Measurements from ENCODE around the gene FIP1L1. TPM values are rescaled to one million over a fixed set of nuclear protein-coding genes. Genes with fewer than 3 reads are reported as not detected.

Gene FIP1L1
- total and polyA plus RNA-seq, 4 donors: 22.1 to 82.8 (median 32.0) TPM

- no peaks in the 10 kb centered on the region for H3K9me3 ChIP-seq (ENCODE audit: control insufficient read depth in 4 of 4, insufficient read depth in 3 of 4, low read length in 3 of 4)
- H3K4me3 ChIP-seq: no peak overlapping the region
- no peaks in the 10 kb centered on the region for H3K36me3 ChIP-seq (ENCODE audit: control insufficient read depth in 4 of 4, insufficient read depth in 4 of 4, low read length in 4 of 4)
- 83 to 84% methylated on average over 3 of the region's 3 CpGs for WGBS, 2 donors
- no peak overlapping the region for H3K27ac ChIP-seq (ENCODE audit: low read depth in 1 of 2, low read length in 1 of 2)
- no peak overlapping the region for H3K9ac ChIP-seq (ENCODE audit: insufficient read depth in 1 of 2, low read length in 2 of 2)
- TF ChIP-seq CTCF (IDR thresholded peaks at IDR 0.05; ENCODE audit: control extremely low read depth, extremely low read depth): no peak
- ATAC-seq (ENCODE audit: insufficient read depth, low FRiP score): no peak
- H3K4me1 ChIP-seq (ENCODE audit: control insufficient read depth in 5 of 5, insufficient read depth in 5 of 5, low read length in 5 of 5): peaks cover 0 to 3% (median 2%) of the 10 kb centered on the region in 5 donors
- DNase-seq: no peak
- H3K27me3 ChIP-seq (ENCODE audit: control insufficient read depth in 3 of 3, insufficient read depth in 3 of 3, low read length in 2 of 3): peaks cover 0 to 35% (median 16%) of the 10 kb centered on the region in 3 donors
Observed at GRCh38 chr4:53371049-53371448, 6.4 kb upstream of the FIP1L1 start.

- no peak overlapping the region for H3K4me3 ChIP-seq
- no peaks in the 10 kb centered on the region for H3K9me3 ChIP-seq (ENCODE audit: control insufficient read depth in 4 of 4, insufficient read depth in 3 of 4, low read length in 3 of 4)
- WGBS, 2 donors: 81 to 87% methylated on average over 4 of the region's 4 CpGs
- ATAC-seq (ENCODE audit: insufficient read depth, low FRiP score) (no peak), DNase-seq (no peak)
- no peak overlapping the region for H3K9ac ChIP-seq (ENCODE audit: insufficient read depth in 1 of 2, low read length in 2 of 2)
- H3K36me3 ChIP-seq (ENCODE audit: control insufficient read depth in 4 of 4, insufficient read depth in 4 of 4, low read length in 4 of 4): no peaks in the 10 kb centered on the region
- H3K27ac ChIP-seq (ENCODE audit: low read depth in 1 of 2, low read length in 1 of 2): no peak overlapping the region
- H3K4me1 ChIP-seq (ENCODE audit: control insufficient read depth in 5 of 5, insufficient read depth in 5 of 5, low read length in 5 of 5): no peaks in the 10 kb centered on the region
- peaks cover 0 to 35% (median 16%) of the 10 kb centered on the region in 3 donors for H3K27me3 ChIP-seq (ENCODE audit: control insufficient read depth in 3 of 3, insufficient read depth in 3 of 3, low read length in 2 of 3)
- TF ChIP-seq CTCF (IDR thresholded peaks at IDR 0.05; ENCODE audit: control extremely low read depth, extremely low read depth): no peak
Observed at GRCh38 chr4:53371843-53372521, 5.5 kb upstream of the FIP1L1 start.

DNA sequence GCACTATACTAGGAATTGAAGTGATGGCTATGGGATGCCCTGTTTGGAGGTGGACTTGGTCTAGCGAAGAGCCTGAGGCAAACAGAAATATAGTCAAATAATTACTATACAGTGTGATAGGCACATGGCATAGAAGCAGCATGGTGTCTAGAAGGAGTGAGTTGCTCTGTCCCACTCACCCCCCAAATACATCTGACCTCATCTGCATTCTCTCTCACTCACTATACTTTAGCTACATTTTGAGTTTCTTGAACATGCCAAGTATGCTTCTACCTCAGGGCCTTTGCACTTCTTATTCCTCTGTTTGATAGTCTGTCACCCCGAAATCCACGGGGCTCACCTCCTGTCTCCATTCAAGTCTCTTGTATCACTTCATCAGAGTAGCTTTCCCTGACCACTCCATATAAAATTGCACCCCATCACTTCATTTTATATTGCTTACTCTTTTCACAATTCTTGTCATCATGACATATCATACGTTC lies 2.6 kb upstream of the FIP1L1 start:
- no peak for TF ChIP-seq CTCF (IDR thresholded peaks at IDR 0.05; ENCODE audit: control extremely low read depth, extremely low read depth)
- no peak for ATAC-seq (ENCODE audit: insufficient read depth, low FRiP score)

More for the DNA sequence above, 2.6 kb upstream of the FIP1L1 start:
- Histone ChIP-seq H3K27ac (ENCODE audit: low read depth in 1 of 2, low read length in 1 of 2) (no peak overlapping the region), H3K9me3 (ENCODE audit: control insufficient read depth in 4 of 4, insufficient read depth in 3 of 4, low read length in 3 of 4) (no peaks in the 10 kb centered on the region), H3K9ac (ENCODE audit: insufficient read depth in 1 of 2, low read length in 2 of 2) (no peak overlapping the region), H3K36me3 (ENCODE audit: control insufficient read depth in 4 of 4, insufficient read depth in 4 of 4, low read length in 4 of 4) (no peaks in the 10 kb centered on the region), H3K4me3 (no peak overlapping the region), H3K27me3 (ENCODE audit: control insufficient read depth in 3 of 3, insufficient read depth in 3 of 3, low read length in 2 of 3) (peaks cover 0 to 15% (median 3%) of the 10 kb centered on the region in 3 donors), H3K4me1 (ENCODE audit: control insufficient read depth in 5 of 5, insufficient read depth in 5 of 5, low read length in 5 of 5) (peaks cover 0 to 9% (median 0%) of the 10 kb centered on the region in 5 donors)
- 81 to 87% methylated on average over 4 of the region's 4 CpGs for WGBS, 2 donors
- DNase-seq: no peak

All from lung (tissue), 12 donors.